ENCODE data around the gene C3orf22.
"Not testable (repeated sequence)": the region's sequence is repeated elsewhere in the genome, so short reads cannot be mapped to it uniquely, and the experiment has no call there.

Gene C3orf22, protein sequence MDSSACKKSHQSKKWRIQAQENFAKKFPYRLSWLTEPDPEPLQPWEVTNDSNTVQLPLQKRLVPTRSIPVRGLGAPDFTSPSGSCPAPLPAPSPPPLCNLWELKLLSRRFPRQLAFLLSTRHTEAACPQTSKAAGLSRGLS

GRCh38 chr3:126558336-126559071 lies at the start of gene C3orf22:
C3orf22 (minus strand) TSS chr3:126558932; CDS start chr3:126553390, 5,542 bp downstream.
- no peak for DNase-seq

DNA sequence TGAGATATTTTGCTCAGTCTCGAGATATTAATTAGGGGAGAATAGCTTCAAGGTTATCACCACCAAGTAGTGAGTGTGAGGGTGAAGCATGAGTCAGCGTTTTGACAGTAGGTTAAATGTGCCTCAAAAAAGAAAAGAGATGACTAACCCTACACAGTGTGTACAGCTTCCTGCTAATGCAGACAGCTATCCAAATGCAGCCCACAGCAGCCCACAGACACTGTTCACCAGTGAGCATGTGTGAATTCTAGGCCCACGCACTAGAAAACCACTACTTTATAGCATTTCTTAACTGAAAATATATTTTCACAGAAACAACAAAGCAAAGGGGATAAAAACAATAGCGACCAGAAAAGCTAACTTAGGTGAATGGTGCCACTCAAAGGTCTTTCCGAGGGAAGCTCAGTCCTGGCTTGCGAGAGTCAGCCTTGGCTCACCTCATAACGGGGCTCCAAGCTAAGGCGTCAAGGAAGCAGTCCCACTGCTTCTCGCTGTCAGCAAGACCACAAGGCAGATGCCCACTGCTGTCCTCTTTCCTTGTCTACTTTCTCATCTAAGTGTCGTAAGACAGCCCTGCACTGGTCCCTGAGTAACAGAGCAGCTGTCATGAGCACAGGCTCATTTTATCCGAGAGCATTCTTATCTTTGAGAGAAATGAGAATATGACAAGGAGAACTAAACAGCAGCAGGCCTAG lies 48.6 kb upstream of the C3orf22 start:
- DNase-seq, result peak; percentile 76

DNA sequence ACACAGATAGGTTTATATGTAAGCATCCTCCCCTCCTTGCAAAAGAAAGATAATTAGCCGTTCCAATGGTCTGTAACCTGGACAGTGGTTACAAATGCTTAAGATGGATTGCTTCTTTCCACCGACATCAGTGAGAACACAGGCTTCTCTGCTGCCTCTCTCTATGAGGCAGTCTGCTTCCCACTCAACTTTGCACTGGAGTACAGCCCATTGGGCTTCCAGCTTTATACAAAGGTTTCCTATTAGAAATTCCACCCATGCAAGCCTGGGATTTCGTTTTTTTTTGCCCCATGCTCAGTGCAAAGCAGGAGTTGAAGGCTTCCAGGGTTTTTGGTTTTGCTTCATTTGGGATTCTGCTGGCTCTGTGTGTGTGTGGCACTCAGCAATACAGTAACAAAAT lies 47.3 kb upstream of the C3orf22 start:
- no peak for DNase-seq

GRCh38 chr3:126604691-126605090 lies 46.0 kb upstream of the C3orf22 start:
- no peak for DNase-seq

DNA sequence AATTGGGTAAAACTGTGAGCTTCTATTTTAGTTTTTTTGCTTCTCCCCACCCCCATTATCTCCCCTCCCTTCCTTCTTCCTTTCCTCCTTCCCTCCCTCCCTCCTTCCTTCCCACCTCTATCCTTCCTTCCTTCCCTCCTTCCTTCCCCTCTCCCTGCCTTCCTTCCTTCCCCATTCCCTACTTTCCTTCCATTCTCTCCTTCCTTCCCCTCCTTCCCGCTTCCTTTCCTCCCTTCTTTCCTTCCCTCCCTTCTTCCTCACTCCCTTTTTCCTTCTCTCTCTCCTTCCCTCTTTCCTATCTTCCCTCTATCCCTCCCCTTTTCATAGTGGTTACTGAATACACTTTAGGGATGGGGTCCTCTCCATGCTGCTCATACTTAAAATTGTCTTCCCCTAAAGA lies 40.4 kb upstream of the C3orf22 start:
- DNase-seq, result no peak

DNA sequence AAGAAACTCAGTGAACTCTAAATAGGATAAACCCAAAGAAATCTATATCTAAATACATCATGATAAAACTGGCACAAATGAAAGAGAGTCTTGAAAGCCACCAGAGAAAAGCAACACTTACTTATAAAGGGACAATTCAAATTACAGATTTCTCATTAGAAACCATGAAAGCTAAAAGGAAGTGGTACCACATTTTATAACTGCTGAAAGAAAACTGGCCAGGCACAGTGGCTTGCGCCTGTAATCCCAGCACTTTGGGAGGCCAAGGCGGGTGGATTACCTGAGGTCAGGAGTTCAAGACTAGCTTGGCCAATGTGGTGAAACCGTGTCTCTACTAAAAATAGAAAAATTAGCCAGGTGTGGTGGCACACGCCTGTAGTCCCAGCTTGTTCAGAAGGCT lies 36.7 kb upstream of the C3orf22 start:
- not testable (repeated sequence) for DNase-seq

DNA sequence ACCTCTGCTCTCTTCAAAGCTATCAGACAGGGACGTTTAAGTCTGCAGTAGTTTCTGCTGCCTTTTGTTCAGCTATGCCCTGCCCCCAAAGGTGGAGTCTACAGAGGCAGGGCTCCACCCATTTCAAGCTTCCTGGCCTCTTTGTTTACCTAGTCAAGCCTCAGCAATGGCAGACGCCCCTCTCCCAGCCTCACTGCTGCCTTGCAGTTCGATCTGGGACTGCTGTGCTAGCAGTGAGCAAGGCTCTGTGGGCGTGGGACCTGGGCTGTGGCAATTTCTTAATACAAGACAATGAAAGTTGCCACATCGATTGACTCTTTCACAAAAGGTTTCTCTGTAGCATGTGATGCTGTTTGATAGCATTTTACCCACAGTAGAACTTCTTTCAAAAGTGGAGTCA lies 32.8 kb upstream of the C3orf22 start:
- DNase-seq, result not testable (repeated sequence)

DNA sequence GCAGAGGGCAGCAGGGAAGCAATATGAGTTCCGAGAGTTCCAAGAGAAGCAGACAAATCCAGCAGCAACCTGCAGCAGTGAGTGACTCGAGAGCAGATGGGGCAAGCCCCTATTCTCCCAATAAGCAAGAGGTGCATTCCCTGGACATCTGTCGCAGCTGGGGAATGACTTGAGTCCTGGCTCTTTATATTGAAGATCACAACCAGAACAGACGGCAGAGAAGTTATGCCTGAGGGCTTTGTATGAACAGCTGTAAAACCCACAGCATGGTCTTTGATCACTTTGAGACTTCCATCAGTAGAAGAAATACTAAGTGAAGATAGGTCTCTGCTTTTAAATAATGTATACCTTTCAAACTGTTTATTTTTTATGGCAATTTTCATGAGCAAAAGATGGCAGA lies 23.6 kb upstream of the C3orf22 start:
- DNase-seq, result no peak

- no peak for DNase-seq
These were observed 22.8 kb upstream of the C3orf22 start for GRCh38 chr3:126581569-126581968.

DNA sequence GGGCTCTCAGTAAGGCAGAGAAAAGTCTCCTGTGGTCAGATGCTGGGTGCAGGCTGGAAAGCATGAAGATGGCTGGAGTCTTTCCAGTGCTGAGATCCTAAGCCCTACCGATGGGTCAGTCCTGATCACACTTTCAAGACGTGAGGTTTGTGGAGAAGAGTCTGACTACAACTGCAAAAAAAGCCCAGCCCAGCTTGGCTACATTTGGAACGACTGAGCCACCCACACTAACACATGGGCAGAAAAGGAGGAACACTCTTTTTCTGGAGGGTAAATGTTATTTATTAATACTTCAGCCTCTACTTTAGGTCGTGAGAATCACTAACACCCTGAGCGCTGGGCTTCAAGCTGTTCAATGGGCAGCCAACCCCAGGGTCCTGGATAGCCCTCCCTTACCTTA lies 22.0 kb upstream of the C3orf22 start:
- no peak for DNase-seq

DNA sequence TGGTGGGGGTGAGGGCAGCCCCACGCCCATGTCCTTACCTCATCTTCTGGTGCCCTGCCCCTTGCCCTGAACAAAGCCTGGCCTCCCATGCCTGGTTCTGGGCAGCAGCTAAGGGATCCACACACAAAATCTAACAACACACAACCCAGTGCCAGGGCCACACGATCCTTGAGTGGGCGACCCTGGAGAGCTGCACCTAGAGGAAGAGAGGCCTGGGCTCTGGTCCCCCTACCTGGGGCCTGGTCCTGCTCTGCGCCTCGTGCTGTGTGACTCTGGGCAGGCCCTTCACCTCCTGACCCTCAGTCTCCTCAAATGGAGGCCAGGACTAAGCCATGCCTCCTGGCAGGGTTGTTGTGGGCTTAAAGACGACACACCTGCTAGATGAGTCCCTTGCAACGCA lies 20.0 kb upstream of the C3orf22 start:
- DNase-seq, result no peak

DNA sequence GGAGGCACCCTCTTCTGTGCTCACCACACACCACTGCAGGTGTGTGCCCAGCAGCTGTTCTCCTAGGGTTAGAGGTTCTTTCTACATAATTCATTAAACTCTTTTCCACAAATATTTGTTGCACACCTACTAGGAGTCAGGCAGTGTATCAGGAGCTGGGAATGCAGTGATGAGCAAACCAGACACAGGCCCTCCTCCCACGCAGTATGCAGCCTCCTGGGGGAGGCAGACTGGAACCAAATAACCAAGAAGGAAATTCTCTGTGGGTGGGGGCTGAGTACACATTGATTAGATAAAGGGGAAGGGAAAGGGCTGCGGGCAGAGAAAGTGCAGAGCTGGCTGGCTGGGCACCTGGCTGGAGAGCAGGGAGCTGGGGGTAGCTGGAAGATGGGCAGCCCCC lies 18.5 kb upstream of the C3orf22 start:
- DNase-seq, result no peak

GRCh38 chr3:126573492-126574117 lies 14.9 kb upstream of the C3orf22 start:
- DNase-seq, result no peak

DNA sequence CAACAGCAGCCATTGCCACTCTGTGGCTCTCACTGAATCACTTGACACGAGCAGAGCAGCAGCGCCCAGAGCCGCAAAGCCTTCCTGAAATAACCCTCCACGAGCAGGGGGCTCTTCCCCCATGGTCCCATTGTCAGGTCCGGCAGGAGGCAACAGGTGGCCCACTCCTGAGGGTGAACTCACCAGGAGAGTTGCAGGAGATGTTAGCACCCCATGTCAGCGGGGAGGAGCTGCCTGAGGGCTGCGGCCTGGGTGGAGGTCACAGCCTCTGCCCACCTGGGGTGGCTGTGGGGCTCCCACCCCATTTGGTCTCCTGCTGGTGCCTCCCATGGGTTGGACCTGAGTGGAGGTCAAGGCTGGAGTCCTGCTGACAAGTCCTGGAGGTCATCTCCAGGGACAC lies 12.3 kb upstream of the C3orf22 start:
- DNase-seq, result no peak

- DNase-seq, result peak; percentile 17
These were observed 11.4 kb upstream of the C3orf22 start for GRCh38 chr3:126570103-126570541.

GRCh38 chr3:126569390-126569975 lies 10.8 kb upstream of the C3orf22 start:
- DNase-seq, result no peak

DNA sequence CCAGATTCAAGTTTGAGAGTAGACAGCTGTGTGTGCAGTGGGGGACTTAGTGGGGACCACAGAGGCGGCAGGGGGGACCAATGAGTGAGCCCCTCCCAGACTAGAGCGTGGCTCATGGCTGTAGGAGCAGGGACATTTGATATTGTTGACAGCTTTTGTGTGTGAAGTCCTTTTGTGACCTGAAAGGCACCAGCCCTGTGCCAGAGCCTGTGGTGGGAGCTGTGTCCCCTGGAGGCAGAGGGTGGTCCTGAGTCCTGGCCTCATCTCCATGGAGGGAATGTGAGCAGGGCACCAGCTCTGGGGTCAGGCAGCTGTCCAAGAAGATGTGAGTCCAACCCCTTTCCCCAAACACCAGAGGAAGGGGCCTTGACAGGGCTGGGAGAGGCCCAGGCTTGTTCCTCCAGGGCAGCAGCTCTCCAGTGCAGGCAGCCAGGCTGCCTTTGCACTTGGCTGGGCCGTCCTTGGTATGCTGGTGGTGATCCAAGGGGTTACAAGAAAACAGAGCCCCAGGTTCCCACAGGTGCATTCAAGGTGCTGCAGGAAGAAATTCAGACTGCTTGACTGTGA lies 10.1 kb upstream of the C3orf22 start:
- DNase-seq, result no peak

GRCh38 chr3:126567696-126568438 lies 9.1 kb upstream of the C3orf22 start:
- DNase-seq, result no peak

DNA sequence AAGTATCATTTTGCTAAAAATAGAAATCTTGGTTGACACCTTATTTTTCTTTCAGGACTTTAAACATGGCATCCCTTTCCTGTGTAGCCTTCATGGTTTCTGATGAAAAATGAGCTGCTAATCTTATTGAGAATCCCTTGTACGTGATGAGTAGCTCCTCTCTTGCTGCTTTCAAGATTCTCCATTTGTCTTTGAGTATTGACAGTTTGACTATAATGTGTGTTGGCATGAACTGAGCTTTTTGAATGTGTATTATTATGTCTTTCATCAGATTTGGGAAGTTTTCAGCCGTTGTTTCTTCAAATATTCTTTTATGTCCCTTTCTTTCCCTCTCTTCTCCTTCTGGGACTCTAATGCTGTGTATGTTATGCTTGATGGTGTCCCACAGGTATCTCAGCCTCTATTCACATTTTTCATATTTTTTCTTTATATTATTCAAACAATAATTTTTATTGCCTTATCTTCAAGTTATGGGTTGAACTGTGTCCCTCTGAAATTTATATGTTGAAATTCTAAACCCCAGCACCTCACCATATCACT lies 4.1 kb upstream of the C3orf22 start:
- no peak for DNase-seq

GRCh38 chr3:126557761-126558160 lies 971 bp downstream of the C3orf22 start:
- DNase-seq, result no peak

GRCh38 chr3:126557415-126557745 lies 1.4 kb downstream of the C3orf22 start:
- DNase-seq, result no peak
